ENCODE measurements around the gene DAD1.

DAD1 gene

DNA sequence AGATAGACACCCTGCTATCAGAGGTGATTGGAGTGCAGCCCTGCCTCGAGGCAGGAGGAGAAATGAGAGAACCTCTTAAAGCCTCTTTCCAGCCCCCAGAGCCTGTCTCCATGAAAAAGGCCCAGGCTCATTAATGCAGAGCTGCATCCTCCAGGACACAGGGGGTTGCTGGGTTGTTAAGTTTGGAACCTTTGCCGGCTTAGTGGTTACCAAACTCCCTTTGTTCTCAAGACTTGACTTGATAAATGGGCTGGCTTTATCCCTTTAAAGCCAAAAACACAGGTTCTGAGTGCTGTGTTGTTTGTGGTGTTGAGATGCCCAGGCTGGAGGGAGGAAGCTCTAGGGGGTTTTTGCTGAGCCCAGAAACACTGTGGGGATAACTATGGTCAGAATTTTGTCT, 71.0 kb downstream of the DAD1 start:
- no peak overlapping the region for H3K4me3 ChIP-seq (ENCODE audit: low read depth, low read length)
- no peak for TF ChIP-seq CTCF (IDR thresholded peaks at IDR 0.05; ENCODE audit: borderline replicate concordance, insufficient read depth, low read depth, low read length)

- TF ChIP-seq CTCF (IDR thresholded peaks at IDR 0.05; ENCODE audit: borderline replicate concordance, insufficient read depth, low read depth, low read length): no peak
- H3K4me3 ChIP-seq (ENCODE audit: low read depth, low read length): no peak overlapping the region
Measured at GRCh38 chr14:22517117-22517720, 71.8 kb downstream of the DAD1 start.

DNA sequence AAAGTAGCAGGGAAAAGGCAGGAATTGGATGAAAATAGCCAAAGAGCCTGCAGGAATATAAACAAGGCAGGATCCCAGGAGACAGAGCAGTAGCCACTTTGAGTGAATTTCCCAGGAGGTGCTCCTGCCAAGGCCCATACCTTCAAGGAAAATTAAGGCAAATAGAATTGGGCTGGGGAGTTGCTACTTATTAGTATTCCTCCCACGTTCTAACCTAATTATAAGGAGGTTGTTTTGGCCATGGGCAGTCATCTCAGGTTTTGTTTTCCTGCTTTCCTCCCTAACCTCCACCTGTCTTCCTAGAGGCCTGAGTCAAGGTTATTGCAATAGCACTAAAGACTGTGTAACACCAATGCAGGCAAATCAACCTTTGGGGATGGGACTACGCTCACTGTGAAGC, 73.1 kb downstream of the DAD1 start:
- no peak overlapping the region for H3K4me3 ChIP-seq (ENCODE audit: low read depth, low read length)
- TF ChIP-seq CTCF (IDR thresholded peaks at IDR 0.05; ENCODE audit: borderline replicate concordance, insufficient read depth, low read depth, low read length): no peak

Measured in GM12875 (cell line).